ENCODE measurements around the gene SRA1.

GRCh38 chr5:140590861-140591260 is 33.6 kb upstream of the SRA1 start:
- TF ChIP-seq CTCF (IDR thresholded peaks at IDR 0.05) (no peak), POLR2A (IDR thresholded peaks at IDR 0.05) (no peak)

Measured in heart left ventricle (tissue), 13 donors.